ENCODE data around the gene UROC1. TPM values are rescaled to one million over a fixed set of nuclear protein-coding genes. Genes with fewer than 3 reads are reported as not detected.

Gene UROC1
- total RNA-seq, 1 experiment from 2014 or later: not detected

DNA sequence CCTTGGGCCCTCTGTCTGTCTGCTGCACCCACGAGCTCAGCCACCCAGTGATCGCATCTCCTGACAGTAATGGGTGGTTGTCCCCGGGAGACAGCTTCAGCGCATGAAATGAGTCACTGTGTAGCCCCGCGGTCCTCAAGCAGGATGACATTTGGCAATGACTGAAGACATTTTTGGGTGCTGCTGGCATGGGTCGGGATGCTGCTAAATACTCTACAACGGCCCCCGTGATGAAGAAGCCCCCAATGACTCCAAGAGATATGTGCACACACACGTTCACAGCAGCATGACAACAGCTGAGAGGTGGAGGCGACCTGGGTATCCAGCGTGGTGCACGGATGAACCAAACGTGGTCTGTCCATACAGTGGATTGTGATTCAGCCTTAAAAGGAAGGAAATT, 24.5 kb downstream of the UROC1 start:
- TF ChIP-seq CBX3 (IDR thresholded peaks at IDR 0.05; ENCODE audit: low read depth) (no peak), POLR2A (IDR thresholded peaks at IDR 0.05; ENCODE audit: borderline replicate concordance, extremely low read depth, insufficient read depth, insufficient read length) (no peak), JUND (IDR thresholded peaks at IDR 0.05) (no peak), EGR1 (IDR thresholded peaks at IDR 0.05; ENCODE audit: low read depth) (no peak), TCF7L2 (IDR thresholded peaks at IDR 0.05; ENCODE audit: borderline replicate concordance, extremely low read depth, insufficient read depth, insufficient read length) (no peak), CEBPB (IDR thresholded peaks at IDR 0.05; ENCODE audit: low read depth) (no peak), ZFX (IDR thresholded peaks at IDR 0.05) (no peak), EZH2 (IDR thresholded peaks at IDR 0.05) (no peak), ZNF274 (IDR thresholded peaks at IDR 0.05; ENCODE audit: low read depth, low read length) (no peak), SP1 (IDR thresholded peaks at IDR 0.05; ENCODE audit: low read depth) (no peak), POLR2AphosphoS5 (IDR thresholded peaks at IDR 0.05; ENCODE audit: low read depth, low read length) (no peak), SIN3A (IDR thresholded peaks at IDR 0.05; ENCODE audit: low read depth) (no peak), YY1 (IDR thresholded peaks at IDR 0.05; ENCODE audit: extremely low read depth, insufficient replicate concordance, low read depth, low read length) (no peak), SRF (IDR thresholded peaks at IDR 0.05; ENCODE audit: low read depth) (no peak)
- TF ChIP-seq, protein P1, sequence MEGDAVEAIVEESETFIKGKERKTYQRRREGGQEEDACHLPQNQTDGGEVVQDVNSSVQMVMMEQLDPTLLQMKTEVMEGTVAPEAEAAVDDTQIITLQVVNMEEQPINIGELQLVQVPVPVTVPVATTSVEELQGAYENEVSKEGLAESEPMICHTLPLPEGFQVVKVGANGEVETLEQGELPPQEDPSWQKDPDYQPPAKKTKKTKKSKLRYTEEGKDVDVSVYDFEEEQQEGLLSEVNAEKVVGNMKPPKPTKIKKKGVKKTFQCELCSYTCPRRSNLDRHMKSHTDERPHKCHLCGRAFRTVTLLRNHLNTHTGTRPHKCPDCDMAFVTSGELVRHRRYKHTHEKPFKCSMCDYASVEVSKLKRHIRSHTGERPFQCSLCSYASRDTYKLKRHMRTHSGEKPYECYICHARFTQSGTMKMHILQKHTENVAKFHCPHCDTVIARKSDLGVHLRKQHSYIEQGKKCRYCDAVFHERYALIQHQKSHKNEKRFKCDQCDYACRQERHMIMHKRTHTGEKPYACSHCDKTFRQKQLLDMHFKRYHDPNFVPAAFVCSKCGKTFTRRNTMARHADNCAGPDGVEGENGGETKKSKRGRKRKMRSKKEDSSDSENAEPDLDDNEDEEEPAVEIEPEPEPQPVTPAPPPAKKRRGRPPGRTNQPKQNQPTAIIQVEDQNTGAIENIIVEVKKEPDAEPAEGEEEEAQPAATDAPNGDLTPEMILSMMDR (IDR thresholded peaks at IDR 0.05 in 2 of 3, conservative IDR thresholded peaks at IDR 0.05 in 1 of 3; ENCODE audit: borderline replicate concordance in 1 of 3, insufficient read depth in 1 of 3, low read depth in 2 of 3, low read length in 2 of 3): no peak
- TF ChIP-seq, protein P2, sequence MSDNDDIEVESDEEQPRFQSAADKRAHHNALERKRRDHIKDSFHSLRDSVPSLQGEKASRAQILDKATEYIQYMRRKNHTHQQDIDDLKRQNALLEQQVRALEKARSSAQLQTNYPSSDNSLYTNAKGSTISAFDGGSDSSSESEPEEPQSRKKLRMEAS (IDR thresholded peaks at IDR 0.05): no peak
- TF ChIP-seq, protein P3, sequence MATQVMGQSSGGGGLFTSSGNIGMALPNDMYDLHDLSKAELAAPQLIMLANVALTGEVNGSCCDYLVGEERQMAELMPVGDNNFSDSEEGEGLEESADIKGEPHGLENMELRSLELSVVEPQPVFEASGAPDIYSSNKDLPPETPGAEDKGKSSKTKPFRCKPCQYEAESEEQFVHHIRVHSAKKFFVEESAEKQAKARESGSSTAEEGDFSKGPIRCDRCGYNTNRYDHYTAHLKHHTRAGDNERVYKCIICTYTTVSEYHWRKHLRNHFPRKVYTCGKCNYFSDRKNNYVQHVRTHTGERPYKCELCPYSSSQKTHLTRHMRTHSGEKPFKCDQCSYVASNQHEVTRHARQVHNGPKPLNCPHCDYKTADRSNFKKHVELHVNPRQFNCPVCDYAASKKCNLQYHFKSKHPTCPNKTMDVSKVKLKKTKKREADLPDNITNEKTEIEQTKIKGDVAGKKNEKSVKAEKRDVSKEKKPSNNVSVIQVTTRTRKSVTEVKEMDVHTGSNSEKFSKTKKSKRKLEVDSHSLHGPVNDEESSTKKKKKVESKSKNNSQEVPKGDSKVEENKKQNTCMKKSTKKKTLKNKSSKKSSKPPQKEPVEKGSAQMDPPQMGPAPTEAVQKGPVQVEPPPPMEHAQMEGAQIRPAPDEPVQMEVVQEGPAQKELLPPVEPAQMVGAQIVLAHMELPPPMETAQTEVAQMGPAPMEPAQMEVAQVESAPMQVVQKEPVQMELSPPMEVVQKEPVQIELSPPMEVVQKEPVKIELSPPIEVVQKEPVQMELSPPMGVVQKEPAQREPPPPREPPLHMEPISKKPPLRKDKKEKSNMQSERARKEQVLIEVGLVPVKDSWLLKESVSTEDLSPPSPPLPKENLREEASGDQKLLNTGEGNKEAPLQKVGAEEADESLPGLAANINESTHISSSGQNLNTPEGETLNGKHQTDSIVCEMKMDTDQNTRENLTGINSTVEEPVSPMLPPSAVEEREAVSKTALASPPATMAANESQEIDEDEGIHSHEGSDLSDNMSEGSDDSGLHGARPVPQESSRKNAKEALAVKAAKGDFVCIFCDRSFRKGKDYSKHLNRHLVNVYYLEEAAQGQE (IDR thresholded peaks at IDR 0.05; ENCODE audit: low read depth): no peak
- TF ChIP-seq, protein P4, sequence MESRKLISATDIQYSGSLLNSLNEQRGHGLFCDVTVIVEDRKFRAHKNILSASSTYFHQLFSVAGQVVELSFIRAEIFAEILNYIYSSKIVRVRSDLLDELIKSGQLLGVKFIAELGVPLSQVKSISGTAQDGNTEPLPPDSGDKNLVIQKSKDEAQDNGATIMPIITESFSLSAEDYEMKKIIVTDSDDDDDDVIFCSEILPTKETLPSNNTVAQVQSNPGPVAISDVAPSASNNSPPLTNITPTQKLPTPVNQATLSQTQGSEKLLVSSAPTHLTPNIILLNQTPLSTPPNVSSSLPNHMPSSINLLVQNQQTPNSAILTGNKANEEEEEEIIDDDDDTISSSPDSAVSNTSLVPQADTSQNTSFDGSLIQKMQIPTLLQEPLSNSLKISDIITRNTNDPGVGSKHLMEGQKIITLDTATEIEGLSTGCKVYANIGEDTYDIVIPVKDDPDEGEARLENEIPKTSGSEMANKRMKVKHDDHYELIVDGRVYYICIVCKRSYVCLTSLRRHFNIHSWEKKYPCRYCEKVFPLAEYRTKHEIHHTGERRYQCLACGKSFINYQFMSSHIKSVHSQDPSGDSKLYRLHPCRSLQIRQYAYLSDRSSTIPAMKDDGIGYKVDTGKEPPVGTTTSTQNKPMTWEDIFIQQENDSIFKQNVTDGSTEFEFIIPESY (IDR thresholded peaks at IDR 0.05; ENCODE audit: extremely low read depth, insufficient replicate concordance, low read length): no peak
- no peak for DNase-seq (ENCODE audit: low read depth, low spot score)
- Histone ChIP-seq H3K9me2 (ENCODE audit: insufficient read depth) (no peaks in the 10 kb centered on the region), H2AFZ (ENCODE audit: low read depth, low read length, poor library complexity, severe bottlenecking) (no peak overlapping the region), H3K27ac (ENCODE audit: low read depth, low read length) (no peak overlapping the region), H3K4me1 (ENCODE audit: control insufficient read depth in 1 of 2, insufficient read depth in 2 of 2, low read length in 2 of 2) (no peaks in the 10 kb centered on the region), H3K9me3 (ENCODE audit: control insufficient read depth in 1 of 2, insufficient read depth in 1 of 2, low read depth in 1 of 2, low read length in 2 of 2) (no peaks in the 10 kb centered on the region), H3K36me3 (ENCODE audit: control insufficient read depth in 1 of 2, insufficient read depth in 2 of 2, low read length in 2 of 2) (no peaks in the 10 kb centered on the region), H3K4me2 (ENCODE audit: low read length) (no peak overlapping the region), H3K27me3 (ENCODE audit: insufficient read depth, low read length) (no peaks in the 10 kb centered on the region), H3K79me2 (ENCODE audit: insufficient read depth, low read length) (no peaks in the 10 kb centered on the region), H3K4me3 (replicated peaks in 1 of 2; ENCODE audit: low read depth in 1 of 2, low read length in 2 of 2) (no peak overlapping the region), H4K20me1 (ENCODE audit: insufficient read depth) (no peaks in the 10 kb centered on the region), H3K9ac (ENCODE audit: low read length) (no peak overlapping the region)
- BruUV-seq (replicated peaks): no TSS peak
- ChIA-PET RAD21 (ENCODE audit: low non-redundant PET in 1 of 2, low total read pairs in 2 of 2, uncharacterized antibody in 2 of 2, unreplicated experiment in 2 of 2) (no interaction called here), CTCF (no interaction called here), POLR2A (no interaction called here)
- intact Hi-C loops (cut with micrococcal nuclease): no loop called here
- no peak for ATAC-seq

Measured in HCT116 (cell line).